GM21737 (cell line): ENCODE data around the gene ZC2HC1B.

ENCODE experiments used
- ATAC-seq: cut with Tn5 transposase; IDR thresholded peaks from one replicate; pipeline ENCODE4 v1.9.1; 2021; ENCODE audit warnings: mild to moderate bottlenecking, moderate library complexity; ENCODE audit not compliant: unreplicated experiment

Gene ZC2HC1B

GRCh38 chr6:143959927-143960326, 95.7 kb downstream of the ZC2HC1B start:
- no peak for ATAC-seq

- no peak for ATAC-seq
Measured at GRCh38 chr6:143961066-143961465, 96.8 kb downstream of the ZC2HC1B start.

DNA sequence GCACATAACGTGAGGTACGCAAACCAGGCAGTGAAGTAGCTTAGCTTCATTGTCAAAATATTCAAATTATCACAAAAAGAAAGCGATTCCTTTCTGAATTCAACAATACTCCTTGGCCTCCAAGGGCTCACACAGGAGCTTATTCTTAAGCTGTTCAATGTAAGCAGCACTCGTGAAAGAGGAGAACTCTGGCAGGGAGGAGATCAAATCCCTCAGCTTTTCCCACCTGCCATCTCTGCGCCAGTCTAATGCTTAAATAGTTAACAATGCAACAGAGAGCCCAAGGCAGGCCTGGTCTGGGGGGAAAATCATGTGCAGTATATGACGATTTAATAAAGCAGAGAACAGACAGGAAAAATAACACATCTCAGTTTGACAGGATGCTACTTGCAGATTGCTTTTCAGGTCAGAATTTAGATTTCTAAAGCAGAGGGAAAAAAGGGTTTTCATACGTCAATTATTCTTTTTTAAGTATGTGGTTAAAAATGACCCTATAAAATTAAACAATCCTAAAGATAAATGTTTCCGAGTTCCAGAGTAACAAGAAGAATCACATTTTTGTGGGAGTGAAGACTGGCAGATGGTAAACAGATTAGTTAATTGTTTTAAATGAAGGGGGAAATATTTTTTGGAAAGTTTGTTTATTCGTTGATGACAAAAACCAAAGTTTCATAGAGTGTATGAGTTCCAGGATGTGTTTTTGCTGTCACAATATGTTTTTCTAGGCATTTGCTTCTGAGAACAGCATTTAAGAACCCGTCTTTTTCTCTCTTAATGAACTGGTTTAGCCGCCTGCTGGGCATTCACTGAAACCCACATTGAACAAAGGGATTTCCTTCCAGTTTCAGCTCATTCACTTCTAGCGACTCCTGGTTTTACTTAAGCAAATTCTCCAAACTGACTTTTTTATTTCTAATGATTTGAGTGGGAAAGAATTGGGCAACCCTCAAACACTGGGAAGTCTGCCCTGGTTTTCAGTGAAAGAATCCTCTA, 97.9 kb downstream of the ZC2HC1B start:
- ATAC-seq: no peak

- ATAC-seq: no peak
Measured at GRCh38 chr6:143963158-143963919, 99.1 kb downstream of the ZC2HC1B start.

DNA sequence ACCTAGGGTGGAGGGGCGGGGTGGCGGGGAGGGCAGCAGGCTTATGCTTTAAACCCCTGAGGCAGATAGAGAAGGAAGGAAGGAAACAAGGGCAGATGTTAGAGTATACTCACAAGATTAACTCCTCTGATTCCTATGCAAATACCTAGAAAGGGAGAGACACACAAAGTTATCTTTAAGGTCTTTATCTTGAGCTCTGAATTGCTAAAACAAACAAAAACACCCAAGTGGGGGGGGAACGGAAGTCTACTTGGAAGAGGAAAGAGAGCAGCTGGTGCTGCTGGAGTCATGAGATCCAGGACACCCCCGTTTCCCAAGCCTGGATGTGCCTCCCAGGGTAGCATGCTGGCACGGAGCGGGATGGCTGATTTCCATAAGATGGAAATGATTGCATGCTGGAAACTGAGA, 100.4 kb downstream of the ZC2HC1B start:
- ATAC-seq: no peak

- no peak for ATAC-seq
Measured at GRCh38 chr6:143965503-143966171, 101.4 kb downstream of the ZC2HC1B start.

- no peak for ATAC-seq
Measured at GRCh38 chr6:143966312-143966711, 102.0 kb downstream of the ZC2HC1B start.

GRCh38 chr6:143967706-143968376, 103.6 kb downstream of the ZC2HC1B start:
- ATAC-seq: no peak

GRCh38 chr6:143969077-143969476, 104.8 kb downstream of the ZC2HC1B start:
- no peak for ATAC-seq

DNA sequence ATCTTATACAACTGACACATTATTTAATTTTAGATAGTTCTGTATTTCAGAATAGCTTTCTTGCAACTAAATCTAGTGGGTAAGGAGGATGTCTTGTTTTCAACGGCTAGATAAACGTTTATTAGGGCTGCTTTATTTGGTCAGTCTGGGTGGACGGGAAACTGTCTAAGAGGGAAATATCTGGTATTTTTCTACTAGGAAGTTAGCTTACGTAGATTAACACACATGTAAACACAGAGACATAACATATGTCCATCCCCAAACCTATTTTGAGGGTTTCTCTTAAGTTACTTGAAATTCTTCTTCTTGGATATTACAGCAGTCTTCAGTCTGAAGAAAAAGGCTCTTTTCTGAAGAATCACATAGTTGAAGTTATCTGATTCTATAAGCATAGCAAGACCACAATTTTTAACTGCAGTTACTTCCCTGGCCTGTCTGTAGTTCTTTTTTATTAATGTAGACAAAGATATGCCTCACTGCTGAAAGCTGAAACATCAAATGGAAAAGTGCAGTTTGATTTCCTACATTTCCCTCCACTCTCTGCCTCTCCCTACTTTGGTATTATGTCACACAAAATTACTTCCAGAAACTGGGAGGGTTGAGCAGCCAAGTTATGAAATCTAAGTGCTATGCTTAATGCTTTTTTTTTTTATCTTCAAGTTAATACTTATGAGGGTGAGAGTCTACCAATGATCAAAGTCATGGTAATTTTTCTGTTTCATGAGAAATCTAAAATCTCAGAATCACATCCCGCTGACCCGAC, 106.4 kb downstream of the ZC2HC1B start:
- no peak for ATAC-seq

DNA sequence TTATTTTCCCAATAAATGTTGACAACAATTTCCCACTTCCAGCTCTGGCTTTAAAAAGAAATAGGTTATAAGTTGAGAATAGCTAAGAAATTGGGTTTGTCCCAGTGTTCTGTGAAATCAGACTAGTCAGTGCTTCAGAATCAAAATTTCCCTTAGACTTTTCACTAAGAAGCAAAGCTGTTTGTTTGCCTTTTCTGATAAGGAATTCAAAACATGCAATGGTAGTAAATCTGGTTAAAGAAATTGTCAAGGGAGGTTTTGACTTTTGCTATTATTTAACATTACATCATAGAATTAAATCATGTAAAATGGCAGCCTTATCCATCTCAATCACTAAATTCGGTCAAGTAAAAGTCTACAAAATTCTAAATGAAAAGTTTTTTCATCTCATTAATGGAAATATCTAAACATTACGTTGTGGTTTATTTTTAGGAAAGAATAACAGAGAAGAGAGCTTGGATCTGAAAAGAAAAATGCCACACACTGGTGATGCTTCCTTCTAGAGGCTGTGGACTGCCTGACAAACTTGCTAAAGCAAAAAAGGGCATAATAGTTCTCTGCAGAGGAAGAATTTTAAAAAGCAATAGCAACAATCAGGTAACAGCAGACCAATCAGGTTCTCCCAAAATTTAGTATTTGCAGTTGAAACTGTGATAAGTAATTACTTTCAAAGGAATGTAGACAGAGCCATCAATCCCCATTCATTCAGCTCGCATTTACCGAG, 107.4 kb downstream of the ZC2HC1B start:
- ATAC-seq: no peak

- no peak for ATAC-seq
Measured at GRCh38 chr6:143973097-143973966, 109.1 kb downstream of the ZC2HC1B start.

GRCh38 chr6:143974089-143974488, 109.8 kb downstream of the ZC2HC1B start:
- ATAC-seq: no peak

- no peak for ATAC-seq
Measured at GRCh38 chr6:143976806-143977349, 112.6 kb downstream of the ZC2HC1B start.

- no peak for ATAC-seq
Measured at GRCh38 chr6:143980921-143981320, 116.6 kb downstream of the ZC2HC1B start.

DNA sequence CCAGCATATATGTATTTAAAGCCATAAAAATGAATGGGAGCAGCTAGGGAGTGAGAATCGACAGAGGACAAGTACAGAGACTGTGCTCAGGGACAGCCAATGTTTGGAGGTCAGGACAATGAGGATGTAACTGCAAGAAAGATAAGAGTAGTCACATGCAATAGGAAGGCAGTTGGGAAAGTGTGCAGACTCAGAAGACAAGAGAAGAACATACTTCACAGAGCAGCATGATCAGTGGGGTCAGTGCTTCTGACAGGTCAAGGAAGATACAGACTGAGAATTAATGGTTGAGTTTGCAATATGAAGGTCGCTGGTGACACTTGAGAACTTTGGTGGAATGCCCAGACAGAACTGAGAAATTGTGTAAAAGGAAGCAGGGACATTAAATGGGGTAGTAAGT, 118.7 kb downstream of the ZC2HC1B start:
- ATAC-seq: no peak

DNA sequence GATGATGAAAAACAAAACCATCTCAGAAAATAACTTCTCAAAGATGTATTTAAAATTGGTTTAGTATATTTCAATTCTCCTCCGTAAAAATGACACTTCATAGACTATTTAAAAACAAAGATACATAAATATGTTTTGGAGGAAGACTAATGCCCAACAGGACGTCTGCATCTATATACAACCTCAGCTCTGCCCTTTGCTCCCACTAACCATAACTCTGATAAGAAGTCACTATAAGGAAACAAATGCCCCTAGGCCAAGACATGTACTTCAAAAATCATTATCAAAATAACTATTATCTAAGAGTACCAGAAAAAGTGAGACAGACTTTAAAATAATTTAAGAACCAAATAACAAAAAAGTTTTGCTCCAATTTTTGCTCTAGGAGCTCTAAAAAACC, 120.4 kb downstream of the ZC2HC1B start:
- no peak for ATAC-seq

GRCh38 chr6:143986463-143987065, 122.3 kb downstream of the ZC2HC1B start:
- ATAC-seq: no peak
